ENCODE data around the gene TPMT.

TPMT gene

GRCh38 chr6:18154507-18155149 is at the start of gene TPMT:
Gene TPMT, minus strand, starts transcription at chr6:18155077. Its CDS starts 5,950 bp downstream, at chr6:18149127.
- TF ChIP-seq TAF1 (IDR thresholded peaks at IDR 0.05; ENCODE audit: low read depth) (peak; percentile 79), ZBTB7A (IDR thresholded peaks at IDR 0.05; ENCODE audit: low read depth) (no peak), TCF12 (IDR thresholded peaks at IDR 0.05; ENCODE audit: low read depth) (no peak), EGR1 (IDR thresholded peaks at IDR 0.05) (peak; percentile 81), YY1 (IDR thresholded peaks at IDR 0.05; ENCODE audit: low read depth) (peak; percentile 89)

GRCh38 chr6:18203786-18204185 is 48.9 kb upstream of the TPMT start:
- TF ChIP-seq NFIC (IDR thresholded peaks at IDR 0.05) = no peak
- TF ChIP-seq YY1 (IDR thresholded peaks at IDR 0.05; ENCODE audit: low read depth) = no peak
- no peak for TF ChIP-seq CREB1 (IDR thresholded peaks at IDR 0.05; ENCODE audit: low read depth)
- no peak for TF ChIP-seq FOXM1 (IDR thresholded peaks at IDR 0.05; ENCODE audit: borderline replicate concordance, low read depth)
- no peak for TF ChIP-seq CEBPB (IDR thresholded peaks at IDR 0.05)
- no peak for TF ChIP-seq EP300 (IDR thresholded peaks at IDR 0.05; ENCODE audit: borderline replicate concordance)
- TF ChIP-seq TAF1 (IDR thresholded peaks at IDR 0.05; ENCODE audit: low read depth) = no peak
- no peak for TF ChIP-seq EGR1 (IDR thresholded peaks at IDR 0.05)
- no peak for TF ChIP-seq REST (IDR thresholded peaks at IDR 0.05; ENCODE audit: low read depth)
- TF ChIP-seq MAX (IDR thresholded peaks at IDR 0.05) = no peak

- TF ChIP-seq EGR1 (IDR thresholded peaks at IDR 0.05) (no peak), EP300 (IDR thresholded peaks at IDR 0.05; ENCODE audit: borderline replicate concordance) (no peak), NFIC (IDR thresholded peaks at IDR 0.05) (no peak), REST (IDR thresholded peaks at IDR 0.05; ENCODE audit: low read depth) (no peak), RAD21 (IDR thresholded peaks at IDR 0.05; ENCODE audit: low read depth) (no peak), TEAD4 (IDR thresholded peaks at IDR 0.05) (no peak), CREB1 (IDR thresholded peaks at IDR 0.05; ENCODE audit: low read depth) (no peak), MAX (IDR thresholded peaks at IDR 0.05) (no peak), USF1 (IDR thresholded peaks at IDR 0.05) (no peak), TAF1 (IDR thresholded peaks at IDR 0.05; ENCODE audit: low read depth) (no peak), CEBPB (IDR thresholded peaks at IDR 0.05) (no peak), ZBTB7A (IDR thresholded peaks at IDR 0.05; ENCODE audit: low read depth) (no peak), FOXM1 (IDR thresholded peaks at IDR 0.05; ENCODE audit: borderline replicate concordance, low read depth) (no peak), TCF12 (IDR thresholded peaks at IDR 0.05; ENCODE audit: low read depth) (no peak), YY1 (IDR thresholded peaks at IDR 0.05; ENCODE audit: low read depth) (no peak)
Observed at GRCh38 chr6:18192026-18192425, 37.1 kb upstream of the TPMT start.

GRCh38 chr6:18189196-18189595 is 34.3 kb upstream of the TPMT start:
- TF ChIP-seq CREB1 (IDR thresholded peaks at IDR 0.05; ENCODE audit: low read depth) = no peak
- TF ChIP-seq REST (IDR thresholded peaks at IDR 0.05; ENCODE audit: low read depth) = no peak
- TF ChIP-seq NFIC (IDR thresholded peaks at IDR 0.05) = no peak
- no peak for TF ChIP-seq TAF1 (IDR thresholded peaks at IDR 0.05; ENCODE audit: low read depth)
- TF ChIP-seq TCF12 (IDR thresholded peaks at IDR 0.05; ENCODE audit: low read depth) = no peak
- no peak for TF ChIP-seq EGR1 (IDR thresholded peaks at IDR 0.05)
- TF ChIP-seq FOXM1 (IDR thresholded peaks at IDR 0.05; ENCODE audit: borderline replicate concordance, low read depth) = no peak
- no peak for TF ChIP-seq EP300 (IDR thresholded peaks at IDR 0.05; ENCODE audit: borderline replicate concordance)
- no peak for TF ChIP-seq YY1 (IDR thresholded peaks at IDR 0.05; ENCODE audit: low read depth)
- TF ChIP-seq USF1 (IDR thresholded peaks at IDR 0.05) = no peak
- TF ChIP-seq RAD21 (IDR thresholded peaks at IDR 0.05; ENCODE audit: low read depth) = no peak
- no peak for TF ChIP-seq CEBPB (IDR thresholded peaks at IDR 0.05)
- TF ChIP-seq TEAD4 (IDR thresholded peaks at IDR 0.05) = no peak
